ENCODE measurements around the gene NRN1. TPM values are rescaled to one million over a fixed set of nuclear protein-coding genes. Genes with fewer than 3 reads are reported as not detected.

The NRN1 gene
- total RNA-seq, 1 donor from 2014 or later, result 7.3 TPM

DNA sequence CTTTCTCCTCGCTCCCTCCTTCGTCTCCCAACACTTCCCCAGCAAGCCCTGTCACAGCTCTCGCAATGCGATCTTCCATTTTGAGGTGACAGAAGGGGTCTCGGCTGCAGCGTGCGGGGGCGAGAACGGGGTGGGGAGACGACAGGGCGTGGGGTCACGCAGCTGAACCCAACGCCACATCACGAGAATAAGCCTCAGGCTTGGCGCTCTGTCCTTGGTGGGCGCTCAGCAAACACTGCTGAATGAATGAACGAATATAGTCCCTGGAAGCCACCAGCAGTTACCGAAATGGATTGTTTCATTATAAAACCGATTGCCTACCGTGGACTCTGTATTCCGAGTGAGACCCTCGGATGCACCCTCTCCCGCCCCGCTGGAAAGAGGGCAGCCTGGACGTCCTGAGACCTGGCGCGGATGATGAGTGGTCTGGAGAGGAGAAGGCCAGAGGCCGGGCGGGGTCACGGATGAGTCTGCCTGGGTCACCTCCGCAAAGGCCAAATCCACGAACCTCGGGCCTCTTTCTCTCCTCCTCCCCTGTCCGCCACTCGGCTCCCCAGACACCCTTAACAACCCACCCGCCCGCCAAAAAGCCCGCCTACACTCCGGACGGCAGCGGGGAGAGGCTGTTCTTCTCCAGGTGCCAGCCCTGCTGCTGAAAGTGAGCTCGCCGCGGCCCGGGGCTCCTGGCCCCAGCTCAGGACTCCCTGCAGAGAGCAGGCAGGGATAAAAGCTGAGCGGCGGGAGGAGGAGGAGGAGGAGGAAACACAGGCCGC, 3.7 kb downstream of the NRN1 start:
- no peak for DNase-seq (ENCODE audit: low spot score)

DNA sequence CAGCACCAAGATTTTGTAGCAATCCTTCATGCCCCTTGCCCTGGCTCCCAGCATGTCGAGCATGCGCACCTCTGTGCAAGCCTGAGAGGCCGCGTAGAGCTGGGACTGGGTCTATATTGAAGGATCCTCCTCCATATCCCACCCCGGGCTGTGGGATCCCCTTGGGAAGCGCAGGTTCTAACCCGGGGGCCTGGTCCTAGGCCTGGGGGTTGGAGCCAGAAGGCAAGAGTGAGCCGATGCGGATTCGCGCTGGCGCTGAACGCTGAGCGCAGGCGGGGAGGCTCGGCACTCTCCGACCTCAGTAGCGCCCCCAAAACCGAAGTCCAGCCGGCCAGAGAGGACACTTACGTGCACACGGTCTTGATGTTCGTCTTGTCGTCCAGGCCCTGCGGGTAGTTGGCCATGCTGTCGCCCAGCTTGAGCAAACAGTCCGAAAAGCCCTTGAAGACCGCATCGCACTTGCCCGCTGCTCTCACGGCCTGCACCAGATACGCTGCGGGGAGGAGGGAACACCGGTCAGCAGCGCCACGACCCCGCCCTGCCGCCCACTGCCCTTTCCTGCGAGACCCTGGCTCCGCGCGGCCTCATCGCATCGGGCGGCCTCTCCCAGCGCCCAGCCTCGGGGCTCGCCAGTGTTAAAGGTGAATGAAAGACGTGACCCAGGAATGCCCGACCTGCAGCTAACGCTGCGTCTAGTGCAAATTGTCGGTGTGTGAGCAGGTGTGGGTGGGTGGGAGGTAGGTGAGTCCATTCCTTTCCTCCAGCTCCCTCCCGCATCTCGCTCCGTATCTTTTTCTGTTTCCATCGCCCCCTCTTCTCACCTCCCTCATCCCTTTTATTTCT, 4.5 kb downstream of the NRN1 start:
- no peak for DNase-seq (ENCODE audit: low spot score)

DNA sequence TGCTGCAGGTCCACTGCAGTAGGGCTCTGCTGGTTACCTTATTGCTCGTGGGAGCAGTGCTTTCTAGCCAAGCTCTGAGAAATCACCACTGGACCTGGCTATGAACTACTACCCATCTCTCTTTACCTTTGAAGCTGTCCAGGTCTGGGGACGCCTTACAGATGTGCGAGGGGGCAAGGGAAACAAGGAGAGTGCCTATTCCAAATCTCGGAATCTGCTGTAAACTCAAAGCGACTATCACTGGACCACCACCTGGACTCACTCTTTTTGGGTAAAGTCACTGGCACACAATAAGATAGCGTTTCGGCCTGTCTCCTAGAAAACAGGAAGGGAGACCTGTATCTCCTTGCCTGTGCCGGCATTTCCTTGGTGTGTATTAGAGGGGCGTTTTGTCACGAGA, 5.3 kb downstream of the NRN1 start:
- no peak for DNase-seq (ENCODE audit: low spot score)

DNA sequence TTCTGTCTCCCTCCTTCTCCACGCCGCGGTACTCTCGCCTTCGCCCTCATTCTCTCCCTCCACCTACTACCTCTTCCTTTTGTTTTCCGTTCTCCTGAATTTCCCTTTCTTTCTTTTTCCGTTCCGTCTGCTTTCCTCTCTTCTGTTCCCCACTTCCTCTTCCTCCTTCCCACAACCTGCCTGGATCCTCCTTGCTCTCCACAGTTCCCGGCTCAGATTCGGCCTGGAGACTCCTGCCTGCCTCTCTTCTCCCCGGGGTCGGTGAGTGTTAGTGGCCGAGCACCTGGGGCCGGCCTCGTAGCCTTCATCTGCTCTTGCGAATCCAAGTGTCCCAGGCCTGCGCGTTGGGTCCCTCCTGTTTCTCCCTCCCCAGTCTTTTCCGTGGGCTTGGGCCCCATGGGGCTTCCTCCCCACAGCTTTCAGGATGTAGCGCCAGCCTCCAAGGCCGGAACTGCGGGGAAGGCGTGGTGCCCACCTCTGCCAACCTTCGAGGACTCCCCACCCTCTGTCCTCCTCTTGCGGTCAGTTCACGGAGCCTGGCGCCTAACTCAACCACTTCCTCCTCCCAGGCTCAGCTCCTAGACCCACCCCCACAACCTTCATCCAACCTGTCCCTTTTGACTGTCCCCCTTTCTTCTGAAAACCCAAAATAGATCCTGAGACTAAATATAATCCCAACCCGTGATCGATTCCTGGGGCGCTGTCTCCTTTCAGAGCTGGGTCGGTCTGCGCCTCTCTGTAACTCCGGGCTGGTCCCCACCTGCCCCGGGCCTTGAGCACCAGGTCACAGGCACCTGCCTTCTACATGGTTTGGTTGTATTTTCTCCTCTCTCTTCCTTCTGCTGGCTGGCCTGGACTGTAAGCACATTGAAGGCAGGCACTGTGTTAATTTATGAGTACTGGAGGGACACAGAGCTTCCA, 6.8 kb downstream of the NRN1 start:
- DNase-seq (ENCODE audit: low spot score), result no peak

DNA sequence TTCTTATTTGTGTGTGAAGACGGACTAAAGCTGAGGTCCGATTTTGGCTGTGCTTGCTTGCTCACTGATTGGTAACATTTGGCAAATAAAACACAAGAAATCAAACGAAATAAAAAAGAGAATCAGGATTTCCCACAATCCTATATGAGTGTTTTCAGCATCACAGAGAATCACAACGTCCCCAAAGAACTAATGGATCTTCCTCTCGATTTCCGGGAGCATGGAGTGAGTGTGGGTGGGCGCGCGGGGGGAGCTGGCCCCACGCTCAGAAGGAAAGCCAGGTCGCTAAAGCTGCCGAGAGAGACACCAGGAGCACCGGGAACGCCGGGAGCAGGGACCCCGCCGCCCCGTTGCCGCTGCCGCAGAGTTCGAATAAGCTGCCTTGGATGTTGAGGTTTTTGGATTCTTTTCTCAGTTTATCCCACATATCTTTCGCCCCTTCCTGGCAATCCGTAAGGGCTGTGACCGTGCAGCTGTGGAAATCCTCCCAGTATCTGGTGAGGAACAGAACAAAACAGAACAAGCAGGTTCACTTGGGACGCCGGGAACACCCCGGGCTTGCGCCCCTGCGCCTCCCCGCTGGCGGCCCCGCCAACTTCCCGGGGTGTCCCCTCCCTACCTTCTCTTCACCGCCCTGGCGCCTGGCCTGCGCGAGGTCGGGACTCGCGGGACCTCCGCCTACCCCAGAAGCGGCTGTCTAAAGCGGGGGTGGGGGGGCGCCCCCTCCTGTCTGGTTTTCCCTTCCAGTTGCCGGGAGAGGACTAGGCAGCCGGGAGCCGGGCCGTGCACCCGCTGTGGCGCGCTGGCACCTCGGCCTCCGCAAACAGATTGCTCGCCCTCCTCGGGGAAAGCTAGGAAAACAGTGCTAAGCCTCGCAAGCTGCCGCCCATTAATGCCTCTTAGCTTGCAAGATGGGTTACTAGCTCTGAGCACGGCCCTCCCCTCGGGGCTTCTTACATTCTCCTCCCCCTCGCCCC, 7.7 kb downstream of the NRN1 start:
- no peak for DNase-seq (ENCODE audit: low spot score)

DNA sequence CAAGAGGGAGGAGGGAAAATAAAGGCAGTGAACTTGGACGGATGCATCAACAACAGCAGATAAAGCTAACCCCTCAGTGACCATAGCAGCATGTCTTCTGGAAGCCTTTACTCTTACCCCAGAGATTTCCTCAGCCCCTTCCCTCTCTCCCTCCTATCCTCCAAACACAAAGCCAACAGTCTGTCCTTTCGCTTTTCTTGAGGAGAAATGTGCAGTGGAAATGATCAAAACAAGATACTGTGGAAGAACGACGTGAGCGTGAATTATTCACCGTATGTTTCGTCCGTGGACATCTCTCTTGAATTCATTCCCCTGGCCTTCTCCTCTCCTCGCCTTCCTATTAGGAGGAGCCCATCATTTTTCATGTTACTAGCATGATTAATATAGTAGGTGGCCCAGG, 8.5 kb downstream of the NRN1 start:
- no peak for DNase-seq (ENCODE audit: low spot score)

DNA sequence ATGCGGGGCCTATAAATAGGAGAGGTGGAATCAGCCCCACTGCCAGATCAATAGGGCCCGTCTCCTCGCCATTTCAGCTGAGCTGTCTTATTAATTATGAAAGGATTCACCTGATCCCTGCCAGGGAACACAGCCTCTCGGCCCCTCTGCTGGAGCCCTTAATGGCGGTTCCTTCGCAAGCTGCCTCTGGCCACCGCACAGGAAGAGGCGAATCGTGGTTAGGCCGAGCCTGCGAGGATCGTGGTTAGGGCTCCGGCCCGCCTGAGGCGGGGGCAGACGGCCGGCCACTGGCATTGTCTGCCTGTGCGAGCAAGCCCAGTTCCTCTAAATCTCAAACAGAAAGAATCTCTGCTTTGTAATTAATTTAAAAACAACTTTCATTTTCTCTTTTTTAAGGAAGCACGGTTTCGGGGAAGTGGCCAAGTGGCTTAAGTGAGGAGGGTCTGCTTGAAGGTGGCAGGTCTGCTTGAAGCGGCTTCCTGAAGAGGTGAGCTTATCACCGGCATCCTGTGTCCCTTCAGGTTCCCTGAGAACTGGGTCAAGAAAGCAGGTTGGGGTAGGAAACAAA, 9.2 kb downstream of the NRN1 start:
- DNase-seq (ENCODE audit: low spot score), result no peak

DNA sequence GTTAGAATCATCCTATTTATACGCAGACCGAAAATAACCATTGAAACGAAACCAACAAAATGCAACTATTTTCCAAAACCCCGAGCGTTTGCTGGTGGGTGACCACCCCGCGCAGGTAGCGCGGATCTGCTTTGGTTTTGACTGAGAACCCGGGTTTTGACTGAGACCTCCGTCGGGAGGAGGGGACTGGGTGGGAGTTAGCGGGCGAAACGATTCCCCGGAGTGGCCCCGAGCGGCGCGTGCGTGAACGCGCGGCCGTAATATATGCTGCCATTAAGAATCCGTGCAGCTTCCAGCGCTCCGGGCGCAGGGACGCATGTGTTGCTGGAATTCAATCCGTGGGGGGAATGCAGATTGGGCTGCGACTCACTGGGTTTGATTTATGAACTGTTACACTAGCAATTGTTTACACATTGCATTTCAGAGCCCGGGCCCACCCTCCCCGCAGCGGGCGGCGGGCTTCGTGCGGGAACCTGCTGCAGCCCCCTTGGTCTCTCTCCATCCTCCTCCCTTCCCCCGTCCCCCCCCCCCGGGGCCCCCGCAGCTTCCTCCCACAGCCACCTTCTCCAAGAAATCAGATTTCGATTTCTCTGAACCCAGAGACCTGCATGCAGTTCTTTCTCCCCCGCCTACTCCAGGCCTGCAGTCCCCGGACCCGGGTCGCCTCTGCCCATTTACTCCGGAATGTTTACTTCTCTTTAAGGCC, 9.9 kb downstream of the NRN1 start:
- no peak for DNase-seq (ENCODE audit: low spot score)

DNA sequence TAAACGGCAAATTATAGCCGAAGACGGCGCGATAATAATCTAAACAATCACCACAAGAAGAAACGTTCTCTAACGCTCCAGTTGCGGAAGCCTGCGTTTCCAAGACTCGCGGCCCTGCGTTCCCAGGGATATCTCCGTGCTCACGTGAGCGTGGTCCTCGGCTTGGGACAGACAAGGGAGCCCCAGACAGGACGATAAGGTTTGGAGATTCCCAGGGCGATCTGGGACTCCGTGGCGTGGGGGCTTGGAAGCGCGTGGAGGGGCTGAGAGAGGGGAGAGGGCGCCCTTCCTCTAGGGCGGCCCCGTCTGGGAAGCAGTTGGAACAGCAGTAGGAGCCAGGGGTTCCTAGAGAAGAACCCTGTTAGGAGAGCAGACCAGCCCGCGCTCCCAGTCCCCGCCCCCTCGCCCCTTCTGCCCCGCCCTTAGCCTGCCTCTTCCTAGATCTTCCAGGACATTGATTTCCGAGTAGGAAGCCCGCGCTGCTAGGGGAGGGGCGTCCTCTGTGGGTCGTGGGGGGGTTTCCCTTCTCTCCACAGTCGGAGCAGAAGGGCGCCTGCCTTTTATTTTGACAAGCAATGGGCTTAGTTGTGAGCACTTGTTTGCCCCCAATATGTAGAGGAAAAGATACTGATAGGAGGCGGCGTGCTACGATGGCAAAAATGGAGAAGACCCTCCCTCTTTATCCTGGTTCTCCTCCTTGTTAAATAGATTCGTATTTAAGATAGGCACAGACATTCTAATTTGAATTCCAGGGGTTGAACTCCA, 10.6 kb downstream of the NRN1 start:
- no peak for DNase-seq (ENCODE audit: low spot score)

DNA sequence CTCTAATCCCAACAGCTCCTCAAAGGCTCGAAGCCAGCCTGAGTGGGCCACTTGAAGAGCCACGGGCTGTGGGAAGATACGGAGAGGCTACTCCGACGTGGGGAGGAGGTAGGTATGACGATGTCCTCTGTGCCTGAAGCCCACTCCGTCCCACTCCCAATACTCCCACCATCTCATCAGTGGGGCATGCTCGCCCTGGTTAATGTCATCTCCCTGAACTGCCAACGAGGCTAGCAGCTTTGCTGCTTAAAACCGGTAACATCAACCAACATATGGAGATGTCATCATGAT, 11.1 kb downstream of the NRN1 start:
- no peak for DNase-seq (ENCODE audit: low spot score)

DNA sequence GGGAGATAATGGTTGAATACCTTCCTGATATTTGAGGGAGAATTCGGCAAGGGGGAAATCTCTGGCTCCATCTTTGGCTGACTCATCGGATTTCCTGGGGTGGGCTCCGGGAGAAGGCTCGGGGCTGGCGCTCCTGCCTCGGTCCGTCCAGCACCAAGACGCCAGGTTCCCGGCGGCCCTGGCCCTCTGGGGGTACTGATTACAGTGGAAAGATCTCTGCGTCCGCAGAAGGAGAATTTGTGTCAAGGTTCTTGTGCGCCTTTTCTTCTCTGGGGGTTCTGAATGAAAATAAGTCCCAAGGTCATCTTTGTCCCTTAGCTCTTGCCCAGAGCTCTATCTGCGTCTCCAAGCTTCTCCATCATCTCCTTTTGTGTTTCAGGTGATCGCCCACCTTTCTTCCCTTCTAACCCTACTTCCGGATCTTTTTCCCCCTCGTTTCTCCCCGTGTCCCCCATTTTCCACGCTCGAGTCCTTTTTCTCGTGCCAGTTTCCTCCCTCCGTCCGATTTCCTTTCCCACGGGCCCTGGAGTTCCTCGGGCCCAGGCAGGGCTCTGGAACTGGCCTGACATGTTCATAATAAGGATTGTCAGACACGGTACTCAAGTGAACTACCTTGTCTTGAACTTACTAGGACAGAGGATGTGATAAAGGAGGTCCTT, 11.6 kb downstream of the NRN1 start:
- DNase-seq (ENCODE audit: low spot score), result no peak

DNA sequence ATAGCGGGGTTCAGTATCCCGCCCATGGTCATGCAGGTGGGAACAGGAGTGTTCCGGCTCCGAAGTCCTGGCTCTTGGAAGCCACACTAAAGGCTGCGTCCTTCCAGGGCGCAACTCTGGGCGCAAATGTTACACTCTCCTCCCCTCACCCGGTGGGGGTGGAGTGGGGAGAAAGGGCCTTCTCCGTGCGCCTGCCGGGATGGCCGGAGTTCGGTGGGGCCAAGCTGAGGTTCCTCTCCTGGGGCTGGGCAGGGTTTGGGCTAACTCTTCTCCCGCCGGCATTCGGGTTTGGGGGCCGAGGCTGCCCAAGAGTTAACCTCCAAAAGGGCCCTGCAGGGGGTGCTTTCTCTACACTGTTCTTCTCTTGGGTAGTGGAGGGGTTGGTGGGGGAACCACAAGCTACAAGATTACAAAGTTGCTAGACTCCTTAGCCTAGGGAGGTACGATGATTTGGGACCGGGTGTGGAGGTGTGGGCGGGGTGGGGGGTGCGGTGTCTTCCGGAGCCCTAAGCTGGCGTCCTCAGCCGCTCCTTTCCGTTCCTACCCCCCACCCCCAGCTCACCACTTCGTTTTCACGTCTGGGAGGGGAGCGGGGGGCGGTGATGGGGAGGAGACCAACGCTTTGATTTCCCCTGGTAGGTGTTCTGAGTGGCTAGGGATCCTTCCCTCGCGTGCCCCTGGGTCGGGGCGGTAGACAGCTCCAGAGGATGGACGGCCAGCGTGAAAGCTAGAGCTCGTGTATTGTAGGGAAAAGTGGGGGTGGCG, 12.3 kb downstream of the NRN1 start:
- DNase-seq (ENCODE audit: low spot score), result no peak

DNA sequence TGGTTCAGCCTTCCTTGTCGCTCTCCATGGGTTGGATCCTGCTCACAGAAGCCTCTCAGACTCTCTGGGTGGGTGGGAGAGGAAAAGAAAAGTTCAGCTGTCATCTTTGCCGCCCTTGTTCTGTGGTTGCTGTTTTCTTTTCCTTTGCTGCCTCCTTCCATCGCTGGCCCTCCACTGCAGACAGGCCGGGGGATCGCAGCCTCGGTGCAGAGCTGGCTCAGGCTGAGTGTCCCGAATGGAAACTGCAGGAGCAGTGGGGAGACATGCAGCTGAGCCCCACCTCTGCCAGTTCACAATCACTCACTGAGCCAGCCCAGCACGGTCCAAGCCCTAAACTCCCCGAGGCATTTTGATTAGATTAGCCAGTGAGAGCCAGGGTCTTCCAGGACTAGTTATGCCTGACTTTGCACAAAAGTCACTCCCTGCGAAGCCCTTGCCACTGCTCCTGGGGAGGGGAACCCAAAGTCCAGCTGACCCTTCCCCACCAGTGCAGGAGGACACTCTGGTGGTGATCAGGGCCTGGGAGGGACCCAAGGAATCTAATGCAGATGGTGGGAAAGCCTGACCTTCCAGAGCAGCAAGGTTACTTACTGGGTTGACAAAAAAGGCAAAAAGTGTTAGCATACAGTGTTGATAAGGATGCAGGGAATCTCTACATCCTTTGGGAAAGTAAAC, 14.0 kb downstream of the NRN1 start:
- DNase-seq (ENCODE audit: low spot score), result no peak

DNA sequence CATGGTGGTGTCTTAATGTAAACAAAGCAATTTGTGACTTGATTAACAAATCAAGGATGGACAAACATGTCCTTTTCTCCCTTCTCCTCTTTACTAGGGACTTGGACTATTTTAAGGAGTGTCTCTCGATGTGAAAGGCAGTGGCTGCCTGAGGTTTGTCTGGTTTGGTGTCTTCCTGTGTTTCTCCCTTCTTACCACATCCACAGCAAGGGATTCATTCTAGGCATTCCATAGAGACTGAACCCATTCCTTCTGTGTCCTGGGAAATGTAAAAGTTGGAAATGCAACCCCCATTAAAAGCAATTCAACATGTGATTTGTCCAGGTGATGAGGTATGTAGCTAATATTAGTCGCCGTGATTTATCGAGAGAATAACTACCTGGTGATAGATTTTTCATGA, 15.9 kb downstream of the NRN1 start:
- no peak for DNase-seq (ENCODE audit: low spot score)

DNA sequence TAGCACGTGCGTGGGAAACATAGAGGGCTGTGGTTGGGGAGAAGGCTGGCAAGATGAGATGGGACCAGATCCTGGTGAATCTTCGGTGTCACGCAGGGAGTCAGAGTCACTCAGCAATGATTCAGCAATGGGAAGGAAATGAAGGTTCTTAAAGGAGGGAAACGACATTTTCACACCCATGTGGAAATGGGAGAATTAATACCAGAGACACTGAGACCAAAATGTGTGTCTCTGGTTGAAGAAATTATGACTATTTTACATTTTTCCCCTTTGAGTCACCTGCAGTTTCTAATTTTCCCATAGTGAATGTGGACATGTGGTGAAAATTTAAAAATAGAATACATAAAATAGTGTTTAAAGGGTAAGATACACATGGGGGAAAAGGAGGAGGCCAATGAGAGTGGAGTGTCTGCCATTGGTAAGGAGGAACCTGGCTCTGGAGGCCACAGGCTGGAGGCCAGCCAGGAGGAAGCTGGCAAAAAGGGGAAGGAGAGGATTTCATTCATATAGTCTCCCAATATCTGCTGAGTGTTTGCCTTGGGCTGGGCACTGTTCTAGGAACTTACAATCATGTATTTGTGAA, 17.5 kb downstream of the NRN1 start:
- no peak for DNase-seq (ENCODE audit: low spot score)

DNA sequence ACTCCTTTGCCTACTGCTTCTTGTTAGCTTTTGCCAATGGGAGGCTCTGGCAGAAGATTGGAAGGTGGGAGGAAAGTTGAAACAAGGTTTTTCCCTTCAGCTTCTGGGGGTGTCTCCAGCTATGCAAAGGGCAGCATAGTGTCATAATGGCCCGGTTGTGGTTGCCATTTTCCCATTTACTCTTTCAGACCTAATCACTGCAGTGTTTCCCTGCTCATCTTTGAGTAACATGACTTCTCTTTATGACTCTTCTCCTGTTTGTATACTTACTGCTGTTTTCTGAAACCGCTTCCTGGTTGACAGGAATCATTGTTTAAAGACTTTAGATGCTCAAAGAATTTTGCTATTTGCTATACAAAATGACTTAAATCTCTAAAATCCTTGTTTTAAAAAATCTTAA, 19.9 kb downstream of the NRN1 start:
- DNase-seq (ENCODE audit: low spot score), result no peak

Data from ureter (tissue), 1 donor.